Measurements from ENCODE around the gene TBC1D19.

GRCh38 chr4:26751838-26752237 is 168.0 kb downstream of the TBC1D19 start:
- TF ChIP-seq CTCF (IDR thresholded peaks at IDR 0.05) = no peak
- TF ChIP-seq POLR2A (IDR thresholded peaks at IDR 0.05) = no peak
